OCI-LY1 (cell line): ENCODE data around the gene SLC5A5.

ENCODE experiments used
- EZH2 ChIP-seq: fragments of 200-600 bp; sonication (generic), shearing (Covaris generic); IDR thresholded peaks from 2 replicates; pipeline ENCODE4 v1.8.0; 2017; ENCODE audit warnings: borderline replicate concordance, mixed run types, mild to moderate bottlenecking, antibody characterized with exemption, low read length, moderate library complexity, mixed read lengths
- TF ChIP-seq, protein P1 (sequence below): fragments of 200-600 bp; sonication (generic), shearing (Covaris generic); IDR thresholded peaks from 2 replicates; pipeline ENCODE4 v1.5.1; 2017; ENCODE audit warnings: mild to moderate bottlenecking, antibody characterized with exemption, low read length, moderate library complexity, mixed read lengths

- TF ChIP-seq, protein P1, sequence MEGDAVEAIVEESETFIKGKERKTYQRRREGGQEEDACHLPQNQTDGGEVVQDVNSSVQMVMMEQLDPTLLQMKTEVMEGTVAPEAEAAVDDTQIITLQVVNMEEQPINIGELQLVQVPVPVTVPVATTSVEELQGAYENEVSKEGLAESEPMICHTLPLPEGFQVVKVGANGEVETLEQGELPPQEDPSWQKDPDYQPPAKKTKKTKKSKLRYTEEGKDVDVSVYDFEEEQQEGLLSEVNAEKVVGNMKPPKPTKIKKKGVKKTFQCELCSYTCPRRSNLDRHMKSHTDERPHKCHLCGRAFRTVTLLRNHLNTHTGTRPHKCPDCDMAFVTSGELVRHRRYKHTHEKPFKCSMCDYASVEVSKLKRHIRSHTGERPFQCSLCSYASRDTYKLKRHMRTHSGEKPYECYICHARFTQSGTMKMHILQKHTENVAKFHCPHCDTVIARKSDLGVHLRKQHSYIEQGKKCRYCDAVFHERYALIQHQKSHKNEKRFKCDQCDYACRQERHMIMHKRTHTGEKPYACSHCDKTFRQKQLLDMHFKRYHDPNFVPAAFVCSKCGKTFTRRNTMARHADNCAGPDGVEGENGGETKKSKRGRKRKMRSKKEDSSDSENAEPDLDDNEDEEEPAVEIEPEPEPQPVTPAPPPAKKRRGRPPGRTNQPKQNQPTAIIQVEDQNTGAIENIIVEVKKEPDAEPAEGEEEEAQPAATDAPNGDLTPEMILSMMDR, result no peak
- no peak for TF ChIP-seq EZH2
These were observed 71.8 kb downstream of the SLC5A5 start for GRCh38 chr19:17943274-17944221.
